GM19467 (cell line): ENCODE measurements around the gene SLC39A10.

Source experiments
- ATAC-seq: cut with Tn5 transposase; IDR thresholded peaks from one replicate; pipeline ENCODE4 v1.9.1; 2021; ENCODE audit warnings: mild to moderate bottlenecking, moderate library complexity; ENCODE audit not compliant: unreplicated experiment

Gene SLC39A10

GRCh38 chr2:195721042-195721441 is 64.0 kb downstream of the SLC39A10 start:
- ATAC-seq: no peak

- ATAC-seq: no peak
Measured at GRCh38 chr2:195722075-195722474, 65.0 kb downstream of the SLC39A10 start.

GRCh38 chr2:195727106-195727505 is 70.1 kb downstream of the SLC39A10 start:
- no peak for ATAC-seq

- ATAC-seq: no peak
Measured at GRCh38 chr2:195730912-195731311, 73.9 kb downstream of the SLC39A10 start.

GRCh38 chr2:195732574-195732973 is 75.5 kb downstream of the SLC39A10 start:
- no peak for ATAC-seq

- no peak for ATAC-seq
Measured at GRCh38 chr2:195733831-195734230, 76.8 kb downstream of the SLC39A10 start.

- no peak for ATAC-seq
Measured at GRCh38 chr2:195734395-195734794, 77.4 kb downstream of the SLC39A10 start.

GRCh38 chr2:195734931-195735330 is 77.9 kb downstream of the SLC39A10 start:
- ATAC-seq: no peak

- no peak for ATAC-seq
Measured at GRCh38 chr2:195735347-195735746, 78.3 kb downstream of the SLC39A10 start.

- no peak for ATAC-seq
Measured at GRCh38 chr2:195737511-195738325, 80.7 kb downstream of the SLC39A10 start.

GRCh38 chr2:195741191-195741590 is 84.2 kb downstream of the SLC39A10 start:
- ATAC-seq: no peak

GRCh38 chr2:195756218-195756942 is 99.4 kb downstream of the SLC39A10 start:
- no peak for ATAC-seq

GRCh38 chr2:195758846-195759245 is 101.8 kb downstream of the SLC39A10 start:
- ATAC-seq: no peak

- ATAC-seq: no peak
Measured at GRCh38 chr2:195759877-195760276, 102.9 kb downstream of the SLC39A10 start.

- ATAC-seq: no peak
Measured at GRCh38 chr2:195763866-195764265, 106.8 kb downstream of the SLC39A10 start.

- ATAC-seq: no peak
Measured at GRCh38 chr2:195766691-195767090, 109.7 kb downstream of the SLC39A10 start.

GRCh38 chr2:195768431-195768830 is 111.4 kb downstream of the SLC39A10 start:
- ATAC-seq: no peak

GRCh38 chr2:195769975-195770374 is 112.9 kb downstream of the SLC39A10 start:
- no peak for ATAC-seq

- ATAC-seq: no peak
Measured at GRCh38 chr2:195779491-195779890, 122.5 kb downstream of the SLC39A10 start.

GRCh38 chr2:195782156-195782555 is 125.1 kb downstream of the SLC39A10 start:
- ATAC-seq: no peak
